Measurements from ENCODE around the gene CRX. TPM values are rescaled to one million over a fixed set of nuclear protein-coding genes. Genes with fewer than 3 reads are reported as not detected.

The CRX gene
- total and polyA plus RNA-seq, 2 donors (not counting 1 experiment from before 2014, with no cell fraction given): not detected

DNA sequence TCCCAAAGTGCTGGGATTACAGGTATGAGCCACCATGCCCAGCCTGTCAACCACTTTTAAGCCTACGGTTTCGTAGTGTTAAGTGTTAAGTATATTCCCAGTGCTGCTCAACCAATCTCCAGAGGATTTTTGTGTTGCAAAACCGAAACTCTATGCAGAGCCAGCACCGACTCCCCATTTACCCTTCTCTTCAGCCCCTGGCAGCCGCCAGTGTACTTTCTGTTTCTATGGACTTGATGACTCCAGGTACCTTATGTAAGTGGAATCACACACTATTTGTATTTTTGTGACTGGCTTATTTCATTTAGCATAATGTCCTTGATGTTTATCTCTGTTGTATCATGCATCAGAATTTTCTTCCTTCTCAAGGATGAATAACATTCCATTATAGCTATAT lies 63.3 kb downstream of the CRX start:
- no peak overlapping the region for H3K27ac ChIP-seq (ENCODE audit: low read length in 2 of 2)
- H2AFZ ChIP-seq (ENCODE audit: insufficient read depth, low read depth, low read length, poor library complexity, severe bottlenecking): no peak overlapping the region
- peaks cover 0 to 2% (median 0%) of the 10 kb centered on the region in 3 donors for H3K9me3 ChIP-seq (ENCODE audit: control extremely low read depth in 1 of 3, control insufficient read depth in 2 of 3, insufficient read depth in 1 of 3, low read length in 2 of 3)
- CTCF ChIA-PET: no interaction called here
- ATAC-seq (ENCODE audit: low read depth): no peak
- H3K4me3 ChIP-seq (ENCODE audit: control extremely low read depth in 1 of 5, extremely low read depth in 1 of 5, insufficient read depth in 1 of 5, low read depth in 2 of 5, low read length in 4 of 5): no peak overlapping the region
- no peak for DNase-seq
- H3K79me2 ChIP-seq (ENCODE audit: control insufficient read depth, insufficient read depth, low read length): no peaks in the 10 kb centered on the region
- intact Hi-C loops (cut with micrococcal nuclease): no loop called here
- no CpG with 5 or more reads among the region's 5 CpGs for WGBS (ENCODE audit: insufficient coverage)
- H4K20me1 ChIP-seq (ENCODE audit: control insufficient read depth, insufficient read depth, low read length, poor library complexity, severe bottlenecking): no peaks in the 10 kb centered on the region
- Mint-ChIP-seq H3K4me3 (no peak overlapping the region), H3K9me3 (ENCODE audit: insufficient read depth) (no peaks in the 10 kb centered on the region), H3K27me3 (peaks cover 9% of the 10 kb centered on the region), H3K27ac (no peak overlapping the region), H3K4me1 (no peaks in the 10 kb centered on the region)
- TF ChIP-seq, protein P1, sequence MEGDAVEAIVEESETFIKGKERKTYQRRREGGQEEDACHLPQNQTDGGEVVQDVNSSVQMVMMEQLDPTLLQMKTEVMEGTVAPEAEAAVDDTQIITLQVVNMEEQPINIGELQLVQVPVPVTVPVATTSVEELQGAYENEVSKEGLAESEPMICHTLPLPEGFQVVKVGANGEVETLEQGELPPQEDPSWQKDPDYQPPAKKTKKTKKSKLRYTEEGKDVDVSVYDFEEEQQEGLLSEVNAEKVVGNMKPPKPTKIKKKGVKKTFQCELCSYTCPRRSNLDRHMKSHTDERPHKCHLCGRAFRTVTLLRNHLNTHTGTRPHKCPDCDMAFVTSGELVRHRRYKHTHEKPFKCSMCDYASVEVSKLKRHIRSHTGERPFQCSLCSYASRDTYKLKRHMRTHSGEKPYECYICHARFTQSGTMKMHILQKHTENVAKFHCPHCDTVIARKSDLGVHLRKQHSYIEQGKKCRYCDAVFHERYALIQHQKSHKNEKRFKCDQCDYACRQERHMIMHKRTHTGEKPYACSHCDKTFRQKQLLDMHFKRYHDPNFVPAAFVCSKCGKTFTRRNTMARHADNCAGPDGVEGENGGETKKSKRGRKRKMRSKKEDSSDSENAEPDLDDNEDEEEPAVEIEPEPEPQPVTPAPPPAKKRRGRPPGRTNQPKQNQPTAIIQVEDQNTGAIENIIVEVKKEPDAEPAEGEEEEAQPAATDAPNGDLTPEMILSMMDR (IDR thresholded peaks at IDR 0.05): no peak
- TF ChIP-seq EZH2 (IDR thresholded peaks at IDR 0.05; ENCODE audit: borderline replicate concordance, insufficient read depth, low read depth, low read length, poor library complexity, severe bottlenecking): no peak
- no peak overlapping the region for H3K9ac ChIP-seq (ENCODE audit: low read length)
- peaks cover 0 to 5% (median 2%) of the 10 kb centered on the region in 4 experiments for H3K27me3 ChIP-seq (replicated peaks in 1 of 4; ENCODE audit: control extremely low read depth in 1 of 4, control insufficient read depth in 3 of 4, insufficient read depth in 4 of 4, low read length in 3 of 4)
- H3K36me3 ChIP-seq (replicated peaks in 1 of 2; ENCODE audit: control extremely low read depth in 1 of 2, control insufficient read depth in 1 of 2, extremely low read depth in 1 of 2, insufficient read depth in 2 of 2, low read length in 1 of 2): no peaks in the 10 kb centered on the region
- POLR2A ChIA-PET: interaction anchor here (0.7 kb wide), 1 partner anchor 305 kb away, joined by 5 read pairs; no protein-coding TSS in a partner anchor
- H3K4me1 ChIP-seq (ENCODE audit: control insufficient read depth in 2 of 2, insufficient read depth in 2 of 2, low read length in 2 of 2): no peaks in the 10 kb centered on the region
- no peak overlapping the region for H3K4me2 ChIP-seq (replicated peaks; ENCODE audit: low read depth, low read length, poor library complexity, severe bottlenecking)

DNA sequence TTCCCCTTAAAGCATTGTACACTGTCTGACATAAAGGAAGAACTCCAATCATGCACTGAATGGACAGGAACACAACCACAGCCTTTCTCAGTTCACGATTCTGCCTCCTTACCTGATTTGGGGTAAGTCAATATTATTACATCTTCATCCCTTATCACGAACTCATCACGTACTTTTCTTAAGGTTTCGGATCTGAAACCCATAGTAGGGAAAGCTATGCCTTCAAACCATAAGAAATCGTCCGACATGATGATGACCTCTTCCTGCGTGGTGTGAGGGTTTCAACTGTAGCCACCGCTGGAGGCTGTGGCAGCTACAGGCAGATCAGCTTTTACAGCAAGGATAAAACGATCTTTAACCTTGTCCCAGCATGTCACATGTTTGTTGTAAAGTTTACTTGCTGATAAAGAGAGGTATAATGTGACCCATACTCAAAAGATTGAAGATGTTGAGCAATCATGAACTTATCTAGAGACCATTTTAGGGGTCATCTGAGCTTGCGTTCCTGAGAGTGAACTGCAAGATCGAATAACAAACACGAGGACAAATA lies 64.3 kb downstream of the CRX start, which contains the start of gene SULT2A1:
TSS of gene SULT2A1 (minus strand) at position 306 of the 550 bp plus-strand sequence. CDS start at position 248, 58 bp downstream.
- WGBS (ENCODE audit: insufficient coverage): 82% methylated on average over 8 of the region's 12 CpGs
- no peak within 1 kb of the TSS for H3K4me2 ChIP-seq (replicated peaks; ENCODE audit: low read depth, low read length, poor library complexity, severe bottlenecking)
- TF ChIP-seq, protein P1 (IDR thresholded peaks at IDR 0.05): no peak
- no peak for TF ChIP-seq EZH2 (IDR thresholded peaks at IDR 0.05; ENCODE audit: borderline replicate concordance, insufficient read depth, low read depth, low read length, poor library complexity, severe bottlenecking)
- H3K9me3 ChIP-seq (ENCODE audit: control extremely low read depth in 1 of 3, control insufficient read depth in 2 of 3, insufficient read depth in 1 of 3, low read length in 2 of 3): no peaks in the 10 kb centered on the region
- no peak for ATAC-seq (ENCODE audit: low read depth)
- CTCF ChIA-PET: no interaction called here
- H3K4me3 Mint-ChIP-seq: no peak within 1 kb of the TSS
- peaks cover 0 to 5% (median 2%) of the 10 kb centered on the region in 4 experiments for H3K27me3 ChIP-seq (replicated peaks in 1 of 4; ENCODE audit: control extremely low read depth in 1 of 4, control insufficient read depth in 3 of 4, insufficient read depth in 4 of 4, low read length in 3 of 4)
- H3K4me1 Mint-ChIP-seq: no peaks in the 10 kb centered on the region
- H4K20me1 ChIP-seq (ENCODE audit: control insufficient read depth, insufficient read depth, low read length, poor library complexity, severe bottlenecking): no peaks in the 10 kb centered on the region
- no peak within 1 kb of the TSS for H3K9ac ChIP-seq (ENCODE audit: low read length)
- H3K4me1 ChIP-seq (ENCODE audit: control insufficient read depth in 2 of 2, insufficient read depth in 2 of 2, low read length in 2 of 2): no peaks in the 10 kb centered on the region
- H2AFZ ChIP-seq (ENCODE audit: insufficient read depth, low read depth, low read length, poor library complexity, severe bottlenecking): no peak within 1 kb of the TSS
- peaks cover 14% of the 10 kb centered on the region for H3K27me3 Mint-ChIP-seq
- H3K27ac ChIP-seq (ENCODE audit: low read length in 2 of 2): no peak within 1 kb of the TSS
- no peak within 1 kb of the TSS for H3K4me3 ChIP-seq (ENCODE audit: control extremely low read depth in 1 of 5, extremely low read depth in 1 of 5, insufficient read depth in 1 of 5, low read depth in 2 of 5, low read length in 4 of 5)
- H3K9me3 Mint-ChIP-seq (ENCODE audit: insufficient read depth): peaks cover 2% of the 10 kb centered on the region
- H3K36me3 ChIP-seq (replicated peaks in 1 of 2; ENCODE audit: control extremely low read depth in 1 of 2, control insufficient read depth in 1 of 2, extremely low read depth in 1 of 2, insufficient read depth in 2 of 2, low read length in 1 of 2): no peaks in the 10 kb centered on the region
- POLR2A ChIA-PET: no interaction called here
- no peaks in the 10 kb centered on the region for H3K79me2 ChIP-seq (ENCODE audit: control insufficient read depth, insufficient read depth, low read length)
- intact Hi-C loops (cut with micrococcal nuclease): no loop called here
- no peak within 1 kb of the TSS for H3K27ac Mint-ChIP-seq
- DNase-seq: no peak

All from B cell (primary cell).